ENCODE results near the gene TMBIM1. TPM values are rescaled to one million over a fixed set of nuclear protein-coding genes. Genes with fewer than 3 reads are reported as not detected.

The TMBIM1 gene
- total RNA-seq, 1 experiment from 2014 or later: 91.0 TPM

- Histone ChIP-seq H3K9me2 (ENCODE audit: insufficient read depth) (no peaks in the 10 kb centered on the region), H3K79me2 (ENCODE audit: insufficient read depth, low read length) (peaks cover 12% of the 10 kb centered on the region), H3K4me1 (ENCODE audit: control insufficient read depth in 1 of 2, insufficient read depth in 2 of 2, low read length in 2 of 2) (peaks cover 0 to 12% of the 10 kb centered on the region in 2 experiments; a peak in 1 of 4 replicates), H3K4me3 (replicated peaks in 1 of 2; ENCODE audit: low read depth in 1 of 2, low read length in 2 of 2) (no peak overlapping the region), H3K9me3 (ENCODE audit: control insufficient read depth in 1 of 2, insufficient read depth in 1 of 2, low read depth in 1 of 2, low read length in 2 of 2) (no peaks in the 10 kb centered on the region), H3K4me2 (ENCODE audit: low read length) (no peak overlapping the region), H3K36me3 (ENCODE audit: control insufficient read depth in 1 of 2, insufficient read depth in 2 of 2, low read length in 2 of 2) (peaks cover 12 to 14% of the 10 kb centered on the region in 2 experiments; a peak in 3 of 4 replicates), H3K27me3 (ENCODE audit: insufficient read depth, low read length) (no peaks in the 10 kb centered on the region), H3K9ac (ENCODE audit: low read length) (no peak overlapping the region), H3K27ac (ENCODE audit: low read depth, low read length) (no peak overlapping the region), H4K20me1 (ENCODE audit: insufficient read depth) (no peaks in the 10 kb centered on the region), H2AFZ (ENCODE audit: low read depth, low read length, poor library complexity, severe bottlenecking) (no peak overlapping the region)
- ChIA-PET CTCF (no interaction called here), RAD21 (ENCODE audit: low non-redundant PET in 1 of 2, low total read pairs in 2 of 2, uncharacterized antibody in 2 of 2, unreplicated experiment in 2 of 2) (no interaction called here), POLR2A (no interaction called here)
- TF ChIP-seq EZH2 (IDR thresholded peaks at IDR 0.05) (no peak), ZFX (IDR thresholded peaks at IDR 0.05) (no peak), EGR1 (IDR thresholded peaks at IDR 0.05; ENCODE audit: low read depth) (no peak), SIN3A (IDR thresholded peaks at IDR 0.05; ENCODE audit: low read depth) (no peak)
- DNase-seq (ENCODE audit: low read depth, low spot score) (no peak), ATAC-seq (no peak)
- no TSS peak for BruUV-seq (replicated peaks)
- intact Hi-C loops (cut with micrococcal nuclease): no loop called here
These were observed 26.7 kb downstream of the TMBIM1 start for GRCh38 chr2:218265626-218266025.

- intact Hi-C loops (cut with micrococcal nuclease): no loop called here
- peaks cover 0 to 12% of the 10 kb centered on the region in 2 experiments; a peak in 1 of 4 replicates for H3K4me1 ChIP-seq (ENCODE audit: control insufficient read depth in 1 of 2, insufficient read depth in 2 of 2, low read length in 2 of 2)
- CTCF ChIA-PET: no interaction called here
- no peak overlapping the region for H3K27ac ChIP-seq (ENCODE audit: low read depth, low read length)
- no peak overlapping the region for H3K4me2 ChIP-seq (ENCODE audit: low read length)
- POLR2A ChIA-PET: no interaction called here
- H3K36me3 ChIP-seq (ENCODE audit: control insufficient read depth in 1 of 2, insufficient read depth in 2 of 2, low read length in 2 of 2): peaks cover 12 to 14% of the 10 kb centered on the region in 2 experiments; a peak in 3 of 4 replicates
- BruUV-seq (replicated peaks): no TSS peak
- no peak overlapping the region for H3K9ac ChIP-seq (ENCODE audit: low read length)
- RAD21 ChIA-PET (ENCODE audit: low non-redundant PET in 1 of 2, low total read pairs in 2 of 2, uncharacterized antibody in 2 of 2, unreplicated experiment in 2 of 2): no interaction called here
- TF ChIP-seq POLR2AphosphoS5 (IDR thresholded peaks at IDR 0.05; ENCODE audit: low read depth, low read length) (no peak), RAD21 (IDR thresholded peaks at IDR 0.05; ENCODE audit: low read depth) (no peak), EZH2 (IDR thresholded peaks at IDR 0.05) (no peak), CEBPB (IDR thresholded peaks at IDR 0.05; ENCODE audit: low read depth) (no peak), REST (IDR thresholded peaks at IDR 0.05; ENCODE audit: low read depth) (no peak), TCF7L2 (IDR thresholded peaks at IDR 0.05; ENCODE audit: borderline replicate concordance, extremely low read depth, insufficient read depth, insufficient read length) (no peak)
- no peaks in the 10 kb centered on the region for H4K20me1 ChIP-seq (ENCODE audit: insufficient read depth)
- H3K9me3 ChIP-seq (ENCODE audit: control insufficient read depth in 1 of 2, insufficient read depth in 1 of 2, low read depth in 1 of 2, low read length in 2 of 2): no peaks in the 10 kb centered on the region
- H3K79me2 ChIP-seq (ENCODE audit: insufficient read depth, low read length): peaks cover 11% of the 10 kb centered on the region
- H2AFZ ChIP-seq (ENCODE audit: low read depth, low read length, poor library complexity, severe bottlenecking): no peak overlapping the region
- no peaks in the 10 kb centered on the region for H3K9me2 ChIP-seq (ENCODE audit: insufficient read depth)
- ATAC-seq (no peak), DNase-seq (ENCODE audit: low read depth, low spot score) (no peak)
- no peaks in the 10 kb centered on the region for H3K27me3 ChIP-seq (ENCODE audit: insufficient read depth, low read length)
- H3K4me3 ChIP-seq (replicated peaks in 1 of 2; ENCODE audit: low read depth in 1 of 2, low read length in 2 of 2): no peak overlapping the region
These were observed 27.3 kb downstream of the TMBIM1 start for GRCh38 chr2:218264773-218265561.
